Upper lobe of left lung (tissue), 6 donors: ENCODE results near the gene MCUB. TPM values are rescaled to one million over a fixed set of nuclear protein-coding genes. Genes with fewer than 3 reads are reported as not detected.

Experiments
- ATAC-seq, 2 donors: fragments of 200-7000 bp; cut with Tn5 transposase; one replicate each; pipeline ENCODE4 v1.9.1; 2022; ENCODE audit warnings: mild to moderate bottlenecking in 2 of 2, moderate library complexity in 2 of 2; ENCODE audit not compliant: low FRiP score in 2 of 2
- DNase-seq, 2 donors: peaks; one replicate each; pipeline ENCODE4 v3.0.0-alpha.2; 2019 to 2020
- H3K27ac ChIP-seq, 4 donors: fragments of 200-600 bp; sonication (generic); one replicate each; pipeline ENCODE4 v1.5.1; 2016 to 2019
- H3K27me3 ChIP-seq, 4 donors: fragments of 200-600 bp; sonication (generic); one replicate each; pipeline ENCODE4 v1.5.1; 2017 to 2019
- H3K36me3 ChIP-seq, 4 donors: fragments of 200-600 bp; sonication (generic); one replicate each; pipeline ENCODE4 v1.5.1; 2016 to 2019
- H3K4me1 ChIP-seq, 4 donors: fragments of 200-600 bp; sonication (generic); one replicate each; pipeline ENCODE4 v1.5.1; 2018 to 2019
- H3K4me3 ChIP-seq, 4 donors: fragments of 200-600 bp; sonication (generic); one replicate each; pipeline ENCODE4 v1.5.1; 2017 to 2019; ENCODE audit warnings: mild to moderate bottlenecking in 2 of 4, moderate library complexity in 1 of 4
- H3K9me3 ChIP-seq, 4 donors: fragments of 200-600 bp; sonication (generic); one replicate each; pipeline ENCODE4 v1.5.1; 2018 to 2019
- EP300 ChIP-seq, 4 donors: sonication (generic); formaldehyde crosslinking; IDR thresholded peaks; one replicate each; pipeline ENCODE4 v1.5.1; 2017; ENCODE audit warnings: antibody characterized with exemption in 4 of 4, control low read depth in 2 of 4
- POLR2A ChIP-seq, 4 donors: fragments of 450-650 bp; IDR thresholded peaks; one replicate each; pipeline ENCODE4 v1.5.1; 2016 to 2017; ENCODE audit warnings: antibody characterized with exemption in 4 of 4, mild to moderate bottlenecking in 2 of 4
- POLR2AphosphoS5 ChIP-seq, 2 donors: sonication (generic); formaldehyde crosslinking; IDR thresholded peaks; one replicate each; pipeline ENCODE4 v1.5.1; 2017; ENCODE audit warnings: antibody characterized with exemption in 2 of 2
- WGBS, 2 donors: methylation state at CpG; one replicate each; pipeline ENCODE4 v1.1.5; 2017 to 2018; 5-methylcytosine and 5-hydroxymethylcytosine counted together
- total RNA-seq, 6 donors: library from RNA; depleted of rRNA in 4 of 6; stranded (reverse); fragments of >200 nt in 4 of 6; gene quantifications; one replicate each; pipeline versions ENCODE4 v1.1.0 to v1.2.1, GENCODE V29; 2016 to 2021
- TF ChIP-seq, protein P1 (sequence below), 6 experiments: fragments of 450-650 bp in 4 of 6; fragments of 200-600 bp in 2 of 6; sonication (generic) in 2 of 6; IDR thresholded peaks; one replicate each; pipeline ENCODE4 v1.5.1; 2016 to 2019; ENCODE audit warnings: antibody characterized with exemption in 6 of 6
- donor health status: DM: no; HTN: no; CAD: no; lungs with moderate emphysema.
- donor health status: DM: no; HTN: yes; CAD: no; lungs with severe emphysema.

The MCUB gene
- total RNA-seq, 6 donors from 2014 or later = 8.8 to 37.9 (median 19.4) TPM

DNA sequence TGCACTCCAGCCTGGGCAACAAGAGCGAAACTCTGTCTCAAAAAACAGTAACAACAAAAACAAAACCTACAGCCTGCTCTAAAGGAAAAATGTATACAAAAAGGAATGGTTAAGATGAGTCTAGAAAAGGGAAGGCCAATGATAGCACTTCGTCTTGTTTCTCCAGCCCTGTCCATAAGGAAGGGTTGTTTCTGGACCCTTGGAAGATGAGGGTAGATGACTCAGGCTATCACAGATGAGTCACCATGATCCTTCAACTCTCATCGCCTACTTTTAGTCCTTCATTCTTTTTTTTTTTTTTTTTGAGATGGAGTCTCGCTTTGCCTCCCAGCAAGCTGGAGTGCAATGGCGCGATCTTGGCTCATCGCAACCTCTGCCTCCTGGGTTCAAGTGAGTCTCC is 161.0 kb downstream of the MCUB start:
- Histone ChIP-seq H3K27me3 (no peaks in the 10 kb centered on the region), H3K4me3 (no peak overlapping the region), H3K36me3 (peaks cover 3 to 14% (median 4%) of the 10 kb centered on the region in 4 donors), H3K9me3 (no peaks in the 10 kb centered on the region), H3K4me1 (no peaks in the 10 kb centered on the region), H3K27ac (no peak overlapping the region)
- 92 to 98% methylated on average over 7 of the region's 7 CpGs for WGBS, 2 donors
- TF ChIP-seq POLR2A (IDR thresholded peaks at IDR 0.05) (no peak), EP300 (IDR thresholded peaks at IDR 0.05) (no peak), POLR2AphosphoS5 (IDR thresholded peaks at IDR 0.05) (no peak)
- TF ChIP-seq, protein P1, sequence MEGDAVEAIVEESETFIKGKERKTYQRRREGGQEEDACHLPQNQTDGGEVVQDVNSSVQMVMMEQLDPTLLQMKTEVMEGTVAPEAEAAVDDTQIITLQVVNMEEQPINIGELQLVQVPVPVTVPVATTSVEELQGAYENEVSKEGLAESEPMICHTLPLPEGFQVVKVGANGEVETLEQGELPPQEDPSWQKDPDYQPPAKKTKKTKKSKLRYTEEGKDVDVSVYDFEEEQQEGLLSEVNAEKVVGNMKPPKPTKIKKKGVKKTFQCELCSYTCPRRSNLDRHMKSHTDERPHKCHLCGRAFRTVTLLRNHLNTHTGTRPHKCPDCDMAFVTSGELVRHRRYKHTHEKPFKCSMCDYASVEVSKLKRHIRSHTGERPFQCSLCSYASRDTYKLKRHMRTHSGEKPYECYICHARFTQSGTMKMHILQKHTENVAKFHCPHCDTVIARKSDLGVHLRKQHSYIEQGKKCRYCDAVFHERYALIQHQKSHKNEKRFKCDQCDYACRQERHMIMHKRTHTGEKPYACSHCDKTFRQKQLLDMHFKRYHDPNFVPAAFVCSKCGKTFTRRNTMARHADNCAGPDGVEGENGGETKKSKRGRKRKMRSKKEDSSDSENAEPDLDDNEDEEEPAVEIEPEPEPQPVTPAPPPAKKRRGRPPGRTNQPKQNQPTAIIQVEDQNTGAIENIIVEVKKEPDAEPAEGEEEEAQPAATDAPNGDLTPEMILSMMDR (IDR thresholded peaks at IDR 0.05) = no peak
- ATAC-seq (no peak), DNase-seq (no peak)

DNA sequence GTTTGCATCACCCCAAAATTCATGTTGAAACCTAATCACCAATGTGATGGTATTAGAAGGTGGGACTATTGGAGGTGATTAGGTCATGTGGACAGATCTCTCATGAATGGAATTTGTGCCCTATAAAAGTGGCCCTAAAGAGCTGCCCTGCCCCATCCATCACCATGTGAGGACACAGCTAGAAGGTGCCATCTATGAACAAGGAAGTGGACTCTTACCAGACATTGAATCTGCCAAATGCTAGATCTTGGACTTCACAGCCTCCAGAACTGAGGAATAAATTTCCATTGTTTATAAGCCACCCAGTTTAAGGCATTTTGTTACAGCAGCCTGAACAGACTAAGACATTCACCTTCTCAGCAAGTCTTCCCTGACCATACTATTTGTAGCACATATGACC is 162.3 kb downstream of the MCUB start:
- H3K27ac ChIP-seq = no peak overlapping the region
- DNase-seq = no peak
- H3K4me3 ChIP-seq = no peak overlapping the region
- peaks cover 0 to 1% (median 0%) of the 10 kb centered on the region in 4 donors for H3K36me3 ChIP-seq
- ATAC-seq = no peak
- H3K27me3 ChIP-seq = no peaks in the 10 kb centered on the region
- H3K4me1 ChIP-seq = no peaks in the 10 kb centered on the region
- H3K9me3 ChIP-seq = no peaks in the 10 kb centered on the region
- TF ChIP-seq POLR2AphosphoS5 (IDR thresholded peaks at IDR 0.05) (no peak), EP300 (IDR thresholded peaks at IDR 0.05) (no peak), POLR2A (IDR thresholded peaks at IDR 0.05) (no peak)
- TF ChIP-seq, protein P1 (IDR thresholded peaks at IDR 0.05) = no peak

DNA sequence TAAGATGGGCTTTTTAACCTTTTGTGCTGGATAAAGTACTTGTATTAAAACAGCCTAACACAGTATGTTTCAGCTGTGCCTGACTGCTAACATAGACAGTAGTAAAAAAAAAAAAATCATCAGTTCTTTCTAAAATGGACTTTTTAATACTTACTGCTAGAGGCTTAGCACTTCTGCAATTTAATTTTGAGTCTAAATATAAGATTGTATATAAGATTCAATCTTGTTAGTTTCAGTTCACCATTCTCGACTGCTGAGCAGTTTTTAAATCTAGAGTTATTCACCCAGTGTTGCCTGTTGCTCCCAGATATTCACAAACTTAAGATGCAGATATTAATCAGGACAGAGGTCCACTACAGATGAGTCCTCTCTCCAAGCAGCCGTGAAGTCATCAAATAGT is 163.1 kb downstream of the MCUB start:
- Histone ChIP-seq H3K9me3 (no peaks in the 10 kb centered on the region), H3K36me3 (no peaks in the 10 kb centered on the region), H3K27ac (no peak overlapping the region), H3K27me3 (no peaks in the 10 kb centered on the region), H3K4me1 (peaks cover 0 to 4% (median 2%) of the 10 kb centered on the region in 4 donors), H3K4me3 (no peak overlapping the region)
- WGBS, 2 donors = 83 to 88% methylated on average over 2 of the region's 2 CpGs
- no peak for ATAC-seq
- TF ChIP-seq EP300 (IDR thresholded peaks at IDR 0.05) = no peak
- TF ChIP-seq, protein P1 (IDR thresholded peaks at IDR 0.05) = no peak
- TF ChIP-seq POLR2AphosphoS5 (IDR thresholded peaks at IDR 0.05) = no peak
- TF ChIP-seq POLR2A (IDR thresholded peaks at IDR 0.05) = no peak
- no peak for DNase-seq

DNA sequence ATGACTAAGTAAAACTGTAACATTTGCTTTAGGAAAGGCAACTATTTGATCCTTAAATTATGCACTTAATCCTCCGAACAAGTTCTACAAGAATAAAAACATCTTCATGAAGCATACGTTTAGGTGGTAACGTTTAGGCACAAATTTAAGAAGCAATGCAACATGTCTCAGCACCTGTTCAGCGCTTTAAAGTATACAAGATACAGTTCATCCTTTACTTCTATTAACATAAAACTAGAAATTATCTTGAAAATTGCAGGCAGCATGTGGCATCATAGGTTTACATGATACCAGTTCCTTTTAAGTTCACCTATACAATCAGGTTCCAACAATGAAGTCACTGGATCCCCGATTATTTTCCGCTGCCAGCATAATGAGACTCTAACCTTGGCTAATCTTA is 168.3 kb downstream of the MCUB start:
- Histone ChIP-seq H3K4me3 (peak overlapping the region in 3 of 4 donors; percentile 75 to 98 (median 76)), H3K9me3 (no peaks in the 10 kb centered on the region), H3K4me1 (peaks cover 0 to 21% (median 8%) of the 10 kb centered on the region in 4 donors), H3K27me3 (no peaks in the 10 kb centered on the region), H3K36me3 (no peaks in the 10 kb centered on the region), H3K27ac (no peak overlapping the region)
- TF ChIP-seq EP300 (IDR thresholded peaks at IDR 0.05) = no peak
- no peak for TF ChIP-seq POLR2AphosphoS5 (IDR thresholded peaks at IDR 0.05)
- TF ChIP-seq, protein P1 (IDR thresholded peaks at IDR 0.05) = no peak
- no peak for TF ChIP-seq POLR2A (IDR thresholded peaks at IDR 0.05)
- ATAC-seq (no peak), DNase-seq (no peak)
- 60 to 77% methylated on average over 6 of the region's 6 CpGs for WGBS, 2 donors

DNA sequence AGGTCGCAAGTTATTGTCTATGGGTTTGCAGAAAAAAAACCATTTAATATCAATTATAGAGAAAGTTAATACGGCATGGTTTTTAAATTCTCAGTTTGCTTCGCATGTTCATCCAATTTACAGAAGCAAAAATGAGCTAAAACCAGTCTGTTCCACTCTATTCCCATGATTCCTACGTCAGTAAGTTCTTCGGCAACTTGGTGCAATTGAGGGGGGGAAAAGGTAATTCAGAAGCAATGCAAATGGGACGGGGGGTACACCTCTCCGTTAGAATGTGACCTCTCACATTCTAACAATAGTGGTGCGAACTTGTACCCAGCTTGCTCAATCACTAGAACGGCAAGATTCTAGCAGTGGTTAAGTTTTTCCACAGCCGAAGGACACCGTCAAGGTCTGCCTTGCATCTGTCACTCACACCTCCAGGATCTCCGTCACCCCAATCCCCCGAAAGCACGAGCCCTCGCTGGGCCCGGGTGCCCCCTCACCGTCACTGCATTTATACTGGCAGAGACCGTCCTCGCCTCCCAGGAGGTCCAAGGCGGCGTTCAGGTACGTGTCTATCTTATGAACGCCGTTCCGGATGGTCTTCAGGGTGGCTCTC is 169.2 kb downstream of the MCUB start:
- ATAC-seq (peak in 1 of 2 donors; percentile 18), DNase-seq (no peak)
- H3K9me3 ChIP-seq = no peaks in the 10 kb centered on the region
- H3K36me3 ChIP-seq = no peaks in the 10 kb centered on the region
- H3K4me1 ChIP-seq = peaks cover 0 to 21% (median 8%) of the 10 kb centered on the region in 4 donors
- WGBS, 2 donors = 4 to 10% methylated on average over 8 to 20 of the region's 25 CpGs
- H3K4me3 ChIP-seq = peak overlapping the region; percentile 75 to 98 (median 80)
- TF ChIP-seq, protein P1 (IDR thresholded peaks at IDR 0.05) = no peak
- TF ChIP-seq POLR2AphosphoS5 (IDR thresholded peaks at IDR 0.05) = no peak
- no peak for TF ChIP-seq POLR2A (IDR thresholded peaks at IDR 0.05)
- no peak for TF ChIP-seq EP300 (IDR thresholded peaks at IDR 0.05)
- H3K27ac ChIP-seq = peak overlapping the region; percentile 76 to 87 (median 84)
- no peaks in the 10 kb centered on the region for H3K27me3 ChIP-seq
